Measurements from ENCODE around the gene NUCKS1.
"Not testable (repeated sequence)": the region's sequence is repeated elsewhere in the genome, so short reads cannot be mapped to it uniquely, and the experiment has no call there.

The NUCKS1 gene

DNA sequence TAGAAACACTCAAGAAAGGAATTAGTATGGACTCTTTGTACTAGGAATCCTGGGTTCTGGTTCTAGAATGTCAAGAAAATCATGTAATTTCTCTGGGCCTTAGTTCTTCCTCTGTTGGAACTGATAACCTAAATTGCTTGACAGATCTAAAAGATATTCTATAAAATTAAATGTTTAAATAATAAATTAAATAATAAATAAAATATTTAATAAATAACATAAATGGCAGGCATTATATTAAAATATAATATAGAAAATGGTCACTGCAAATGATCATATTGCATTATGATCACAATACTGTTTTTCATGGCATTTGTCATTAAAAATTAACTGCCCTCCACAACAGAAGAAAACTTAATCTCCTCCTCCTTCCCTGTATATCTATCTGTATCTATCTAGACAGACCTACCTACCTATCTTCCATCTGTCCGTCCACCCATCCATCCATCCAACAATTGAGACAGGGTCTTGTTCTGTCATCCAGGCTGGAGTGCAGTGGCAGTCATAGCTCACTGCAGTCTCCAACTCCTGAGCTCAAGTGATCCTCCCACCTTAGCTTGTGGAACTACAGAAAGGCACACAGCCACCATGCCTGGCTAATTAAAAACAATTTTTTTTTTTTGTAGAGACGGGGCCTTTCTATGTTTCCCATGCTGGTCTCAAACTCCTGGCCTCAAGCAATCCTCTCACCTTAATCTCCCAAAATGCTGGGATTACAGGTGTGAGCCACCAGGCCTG lies 16.4 kb downstream of the NUCKS1 start:
- FAIRE-seq (no peak), DNase-seq (ENCODE audit: low spot score) (no peak)

- FAIRE-seq, result no peak
Measured at GRCh38 chr1:205729945-205730610, 19.9 kb downstream of the NUCKS1 start.

DNA sequence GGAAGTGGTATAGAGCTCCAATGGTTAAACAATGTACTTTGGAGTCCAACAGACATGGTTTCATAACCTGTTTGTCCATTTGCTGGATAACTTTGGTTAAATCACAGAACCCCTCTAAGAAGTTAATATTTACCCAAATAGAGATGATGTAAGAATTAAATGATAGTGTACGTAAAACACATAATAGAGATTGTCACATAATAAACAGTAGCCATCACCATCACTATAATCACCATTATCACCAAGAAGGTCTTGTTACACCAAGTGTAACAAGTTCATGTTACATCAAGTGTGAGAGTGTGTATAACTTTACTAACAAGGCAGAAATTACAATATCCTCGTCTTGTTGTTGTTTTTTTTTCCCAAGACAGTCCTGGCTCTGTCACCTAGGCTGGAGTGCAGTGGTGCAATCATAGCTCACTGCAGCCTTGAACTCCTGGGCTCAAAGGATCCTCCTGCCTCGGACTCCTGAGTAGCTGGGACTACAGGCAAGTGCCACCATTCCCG lies 23.3 kb downstream of the NUCKS1 start:
- no peak for DNase-seq (ENCODE audit: low spot score)
- FAIRE-seq, result no peak

More at GRCh38 chr1:205729945-205730610, 19.9 kb downstream of the NUCKS1 start:
- no peak for DNase-seq (ENCODE audit: low spot score)

DNA sequence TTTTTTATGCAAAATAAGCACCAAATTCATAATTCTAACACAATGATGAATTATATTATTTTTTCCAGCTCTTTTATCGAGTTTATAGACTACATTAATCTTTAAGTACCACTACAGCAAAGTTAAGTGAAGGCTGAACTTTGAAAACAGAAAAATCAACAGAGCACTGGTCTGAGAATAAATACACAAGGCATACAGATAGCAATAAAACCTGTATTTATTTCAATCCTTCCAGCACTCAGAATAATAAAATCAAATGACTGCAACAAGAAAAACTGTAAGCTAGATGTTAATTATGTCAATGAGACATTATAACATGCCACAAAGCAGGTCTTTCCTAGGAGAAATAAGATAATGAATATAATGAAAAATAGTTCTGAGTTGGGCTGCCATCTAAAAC lies 24.5 kb downstream of the NUCKS1 start:
- FAIRE-seq (no peak), DNase-seq (ENCODE audit: low spot score) (no peak)

- not testable (repeated sequence) for DNase-seq (ENCODE audit: low spot score); FAIRE-seq
Measured at GRCh38 chr1:205720740-205721139, 29.2 kb downstream of the NUCKS1 start.

DNA sequence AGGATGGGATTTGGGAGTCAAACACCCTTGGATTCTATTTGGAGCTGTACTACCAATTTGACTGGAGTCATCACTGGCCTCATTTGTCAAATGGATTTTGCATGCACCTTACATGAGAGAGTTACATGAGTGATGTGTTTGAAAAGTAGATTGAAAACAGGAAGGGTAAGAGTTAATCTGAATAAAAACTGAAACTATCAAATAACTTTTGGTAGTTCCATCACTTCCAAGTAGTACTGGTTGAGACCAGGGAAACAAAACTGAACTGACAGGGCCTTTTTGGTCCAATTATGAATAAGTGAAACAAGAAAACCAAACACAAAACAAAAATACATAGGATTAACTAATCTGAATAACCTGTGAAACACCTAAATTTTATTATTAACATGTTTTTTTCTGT lies 30.2 kb downstream of the NUCKS1 start:
- no peak for DNase-seq (ENCODE audit: low spot score)

GRCh38 chr1:205719015-205719414 lies 31.0 kb downstream of the NUCKS1 start:
- FAIRE-seq (no peak), DNase-seq (ENCODE audit: low spot score) (no peak)

More for the DNA sequence above, 30.2 kb downstream of the NUCKS1 start:
- FAIRE-seq, result no peak

- FAIRE-seq, result no peak
- no peak for DNase-seq (ENCODE audit: low spot score)
Measured at GRCh38 chr1:205716371-205717132, 33.4 kb downstream of the NUCKS1 start.

GRCh38 chr1:205715628-205716027 lies 34.4 kb downstream of the NUCKS1 start:
- no peak for DNase-seq (ENCODE audit: low spot score)
- no peak for FAIRE-seq

DNA sequence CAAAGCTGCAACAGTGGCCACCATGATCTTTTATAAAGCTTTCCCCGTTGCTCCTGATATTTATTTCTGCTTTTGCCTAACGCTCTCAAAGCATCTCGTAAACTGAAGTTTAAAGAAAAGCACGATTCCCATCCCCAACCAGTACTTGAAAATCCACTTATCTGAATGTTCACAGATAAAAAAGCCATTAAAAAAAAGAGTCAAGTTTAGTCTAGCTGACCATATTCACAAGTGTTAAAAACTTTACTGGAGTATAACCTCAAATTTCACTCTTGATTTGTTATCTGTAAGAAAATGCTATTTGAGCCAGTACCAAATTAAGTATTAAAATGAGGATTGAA lies 35.1 kb downstream of the NUCKS1 start:
- no peak for DNase-seq (ENCODE audit: low spot score)
- FAIRE-seq, result no peak

DNA sequence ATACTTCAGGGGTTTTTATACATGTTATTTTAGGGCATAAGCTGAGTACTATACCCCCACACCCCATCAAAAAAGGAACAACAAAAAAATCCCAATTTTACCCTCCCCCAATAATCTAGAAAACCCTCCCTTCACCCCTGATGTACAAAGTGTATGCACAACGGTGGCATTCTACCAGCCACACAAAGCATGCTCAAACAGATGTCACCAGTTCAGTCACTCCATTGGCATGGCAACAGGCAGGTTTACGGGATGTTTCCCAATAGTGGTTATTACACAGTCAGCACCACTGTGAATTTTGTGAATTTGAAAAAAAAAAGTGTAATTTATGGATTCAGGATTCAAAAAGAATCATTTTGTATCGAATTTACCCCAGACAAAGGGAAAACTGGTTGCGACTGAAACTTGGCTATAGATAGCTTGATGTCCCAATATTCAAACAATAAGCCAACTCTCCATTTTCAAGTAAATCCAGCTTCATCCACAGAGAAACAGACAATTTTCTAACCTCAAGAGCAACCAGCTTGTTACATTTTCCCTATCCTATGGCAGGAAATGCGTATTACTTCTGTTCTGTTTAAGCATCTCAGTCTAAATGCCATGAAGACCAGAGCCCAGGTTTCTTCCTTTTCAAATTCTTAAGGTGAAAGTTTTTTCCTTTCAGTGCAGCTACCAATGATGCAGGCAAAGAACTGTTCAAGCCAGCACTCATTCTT lies 35.6 kb downstream of the NUCKS1 start:
- DNase-seq (ENCODE audit: low spot score), result no peak
- no peak for FAIRE-seq

DNA sequence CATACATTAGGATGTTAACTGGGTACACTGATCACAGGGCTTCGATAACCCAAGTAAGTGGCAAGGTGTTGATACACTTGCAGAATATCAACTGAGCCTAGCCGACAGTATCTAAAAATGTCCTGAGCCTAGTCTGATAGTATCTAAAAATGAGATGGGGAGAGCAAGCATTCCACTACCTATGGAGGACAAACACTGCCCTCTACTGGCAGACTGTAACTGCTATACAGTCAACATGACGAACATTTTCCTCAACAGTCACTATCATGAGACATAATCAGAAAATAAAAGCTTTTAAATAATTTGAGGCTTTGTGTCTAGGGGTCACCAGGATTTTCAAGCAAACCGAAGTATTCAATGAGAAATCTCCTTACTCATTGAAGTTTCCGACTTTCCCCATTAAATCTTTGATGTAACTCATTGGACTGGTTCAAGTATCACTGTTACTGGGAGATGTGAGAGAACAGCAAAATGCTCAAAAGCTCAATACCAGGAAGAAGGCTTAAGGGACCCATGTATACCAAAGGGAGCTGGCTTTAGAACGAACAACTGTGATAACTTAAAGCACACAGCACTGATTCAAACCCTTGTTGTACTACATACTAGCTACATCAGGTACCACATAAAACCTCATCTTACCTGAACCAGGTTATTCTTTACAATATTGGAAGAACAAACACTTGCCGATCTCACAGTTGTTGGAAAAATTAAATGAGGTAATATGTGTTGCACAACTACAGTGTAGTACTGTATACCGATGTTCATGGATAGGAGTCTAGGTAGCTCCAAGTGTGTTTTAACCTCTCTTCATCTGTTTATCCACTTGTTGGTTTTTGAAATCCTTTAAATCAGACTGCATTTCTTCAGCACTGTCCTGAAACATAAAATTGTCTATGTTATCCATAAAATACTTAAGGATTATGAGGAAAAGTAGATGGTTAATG lies 38.6 kb downstream of the NUCKS1 start:
- DNase-seq (ENCODE audit: low spot score) (peak; percentile 59), FAIRE-seq (no peak)

- FAIRE-seq (no peak), DNase-seq (ENCODE audit: low spot score) (no peak)
Measured at GRCh38 chr1:205710201-205711062, 39.5 kb downstream of the NUCKS1 start.

DNA sequence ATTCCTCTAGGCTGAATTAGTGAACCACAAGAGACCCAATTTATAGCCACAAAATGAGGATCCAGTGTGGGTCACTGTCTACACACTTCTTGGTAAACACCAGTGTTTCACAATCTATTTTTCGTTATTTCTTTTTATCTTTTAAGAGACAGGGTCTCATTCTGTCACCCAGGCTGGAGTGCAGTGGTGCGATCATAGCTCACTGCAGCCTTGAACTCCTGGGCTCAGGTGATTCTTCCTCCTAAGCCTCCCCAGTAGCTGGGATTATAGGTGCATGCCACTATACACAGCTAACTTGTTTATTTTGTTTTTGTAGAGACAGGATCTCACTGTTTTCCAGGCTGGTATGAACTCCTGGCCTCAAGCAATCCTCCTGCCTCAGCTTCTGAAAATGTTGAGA lies 40.3 kb downstream of the NUCKS1 start:
- no peak for DNase-seq (ENCODE audit: low spot score)
- FAIRE-seq, result no peak

DNA sequence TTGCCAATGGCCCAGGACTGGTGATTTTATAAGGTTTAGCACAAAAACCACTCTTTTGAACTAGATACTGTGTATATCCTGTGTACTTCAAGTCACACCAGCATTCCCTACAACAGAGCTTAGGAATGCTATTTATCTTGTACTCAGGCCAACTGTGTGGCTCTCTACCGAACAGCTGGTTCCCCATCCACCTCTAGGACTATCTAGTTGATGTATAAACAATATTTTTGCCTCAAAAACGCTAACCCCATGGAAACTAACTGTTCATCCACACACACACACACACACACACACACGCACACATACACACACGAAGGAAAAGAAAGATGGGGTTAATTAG lies 41.0 kb downstream of the NUCKS1 start:
- FAIRE-seq (no peak), DNase-seq (ENCODE audit: low spot score) (no peak)

DNA sequence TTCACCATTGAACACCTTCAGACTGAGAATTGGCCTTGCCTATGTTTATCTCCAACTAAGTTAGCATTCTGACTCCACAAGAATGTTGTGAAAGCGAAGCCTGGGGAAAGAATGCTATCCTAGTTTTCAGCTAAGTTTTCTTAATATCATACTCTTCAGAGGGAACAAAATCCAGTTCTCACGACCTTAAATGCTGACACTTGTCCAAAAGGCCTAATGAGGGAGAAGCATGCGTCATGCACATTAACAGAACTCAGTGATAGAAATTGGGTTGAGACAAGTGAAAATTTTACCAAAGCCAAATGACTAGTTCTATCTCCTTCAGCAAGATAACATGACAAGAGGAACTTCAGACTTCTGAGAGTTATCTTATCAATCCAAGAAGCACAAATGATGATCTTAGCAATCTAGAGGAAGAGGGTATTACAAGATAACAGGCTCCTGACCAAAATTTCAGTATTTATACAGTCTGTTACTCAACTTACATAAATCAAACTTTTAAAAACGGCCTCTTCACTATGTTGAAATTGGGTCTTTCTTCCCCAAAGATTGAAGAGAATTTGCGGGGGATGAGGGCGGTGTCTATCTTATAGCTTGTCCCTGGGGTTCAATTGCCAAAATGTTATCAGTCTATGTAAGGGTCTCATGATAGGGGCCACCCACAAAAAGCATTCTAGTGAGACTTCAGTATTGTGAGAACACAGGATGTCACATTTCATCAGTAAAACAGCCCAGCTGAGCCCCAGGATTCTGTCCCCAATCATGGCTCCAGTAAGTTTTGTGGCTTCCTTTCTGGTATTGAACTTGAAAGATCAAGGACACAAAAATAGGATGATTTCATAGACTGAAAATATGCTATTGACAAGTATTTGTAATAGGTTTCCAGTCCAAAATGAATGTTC lies 43.1 kb downstream of the NUCKS1 start:
- FAIRE-seq, result no peak
- DNase-seq (ENCODE audit: low spot score), result no peak

DNA sequence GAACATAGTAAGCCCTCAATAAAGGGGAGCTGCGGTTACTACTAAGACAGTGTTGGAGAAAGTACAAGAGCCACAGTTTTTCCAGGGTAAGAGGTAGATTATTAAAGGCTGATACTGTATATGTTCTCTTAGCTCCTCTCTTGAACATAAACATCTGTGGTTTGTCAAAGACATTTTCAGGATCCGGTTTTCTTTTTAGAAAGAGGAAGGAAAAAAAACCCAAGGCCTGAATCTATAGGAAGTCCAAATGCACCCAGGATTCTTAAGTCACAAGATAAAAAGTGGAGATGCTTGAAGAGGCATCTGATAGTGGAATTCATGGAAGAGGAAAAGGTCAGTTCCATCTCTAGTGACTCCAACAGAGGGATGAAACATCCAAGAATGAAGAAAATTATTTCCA lies 45.1 kb downstream of the NUCKS1 start:
- no peak for FAIRE-seq
- DNase-seq (ENCODE audit: low spot score), result no peak

DNA sequence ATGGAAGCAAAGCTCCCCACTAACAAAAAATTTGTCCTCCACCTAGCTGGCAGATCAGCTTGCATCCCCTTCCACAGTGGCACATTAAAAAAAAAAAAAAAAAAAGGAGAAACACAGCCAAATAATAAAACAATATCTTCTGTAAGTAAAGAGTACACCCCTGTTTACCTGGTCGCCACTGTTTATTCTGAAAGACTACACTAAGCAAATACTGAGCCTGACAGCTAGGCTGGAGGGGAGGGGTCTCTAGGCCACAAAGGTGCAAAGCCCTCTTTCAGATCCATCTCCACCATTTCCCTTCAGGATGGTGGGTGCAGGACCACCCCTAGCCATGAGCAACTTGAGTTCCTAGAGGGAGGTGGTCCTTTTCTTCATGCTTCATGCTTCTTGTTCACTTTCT lies 46.9 kb downstream of the NUCKS1 start:
- no peak for DNase-seq (ENCODE audit: low spot score)
- FAIRE-seq, result no peak

DNA sequence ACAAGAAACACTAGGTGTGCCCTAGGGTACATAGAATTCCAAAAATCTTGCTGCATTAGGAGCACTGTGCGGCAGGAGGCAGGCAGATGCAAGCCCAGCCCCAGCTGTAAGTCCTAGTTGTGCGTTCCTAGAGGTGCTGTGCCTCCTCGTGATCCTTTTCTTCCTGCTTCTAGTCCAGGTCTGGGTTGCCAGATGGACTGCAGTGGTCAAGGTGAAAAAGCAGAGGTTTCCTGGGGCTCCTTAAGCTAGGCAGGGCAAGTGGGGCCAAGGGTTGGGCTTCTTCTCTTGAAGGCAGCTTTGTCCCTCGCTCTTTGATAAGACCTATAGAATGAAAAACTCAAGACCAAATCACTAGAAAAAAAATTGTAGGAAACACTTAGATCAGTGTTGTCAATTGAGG lies 48.1 kb downstream of the NUCKS1 start:
- FAIRE-seq, result no peak
- DNase-seq (ENCODE audit: low spot score), result no peak
